Neural progenitor cell (in vitro differentiated cells): Measurements from ENCODE around the gene MMD.

ENCODE experiments used
- EZH2 ChIP-seq: fragments of 200-600 bp; sonication (generic); IDR thresholded peaks from 2 replicates; pipeline ENCODE4 v1.6.1; 2017; ENCODE audit warnings: antibody characterized with exemption, mild to moderate bottlenecking, moderate library complexity
- TF ChIP-seq, protein P1 (sequence below): fragments of 200-600 bp; sonication (generic); IDR thresholded peaks from 2 replicates; pipeline ENCODE4 v1.5.1; 2017; ENCODE audit warnings: antibody characterized with exemption, mild to moderate bottlenecking

- no peak for TF ChIP-seq EZH2
- TF ChIP-seq, protein P1, sequence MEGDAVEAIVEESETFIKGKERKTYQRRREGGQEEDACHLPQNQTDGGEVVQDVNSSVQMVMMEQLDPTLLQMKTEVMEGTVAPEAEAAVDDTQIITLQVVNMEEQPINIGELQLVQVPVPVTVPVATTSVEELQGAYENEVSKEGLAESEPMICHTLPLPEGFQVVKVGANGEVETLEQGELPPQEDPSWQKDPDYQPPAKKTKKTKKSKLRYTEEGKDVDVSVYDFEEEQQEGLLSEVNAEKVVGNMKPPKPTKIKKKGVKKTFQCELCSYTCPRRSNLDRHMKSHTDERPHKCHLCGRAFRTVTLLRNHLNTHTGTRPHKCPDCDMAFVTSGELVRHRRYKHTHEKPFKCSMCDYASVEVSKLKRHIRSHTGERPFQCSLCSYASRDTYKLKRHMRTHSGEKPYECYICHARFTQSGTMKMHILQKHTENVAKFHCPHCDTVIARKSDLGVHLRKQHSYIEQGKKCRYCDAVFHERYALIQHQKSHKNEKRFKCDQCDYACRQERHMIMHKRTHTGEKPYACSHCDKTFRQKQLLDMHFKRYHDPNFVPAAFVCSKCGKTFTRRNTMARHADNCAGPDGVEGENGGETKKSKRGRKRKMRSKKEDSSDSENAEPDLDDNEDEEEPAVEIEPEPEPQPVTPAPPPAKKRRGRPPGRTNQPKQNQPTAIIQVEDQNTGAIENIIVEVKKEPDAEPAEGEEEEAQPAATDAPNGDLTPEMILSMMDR = no peak
Observed at GRCh38 chr17:55347341-55347740, 74.3 kb downstream of the MMD start.
